ENCODE data around the gene ACAD11. TPM values are rescaled to one million over a fixed set of nuclear protein-coding genes. Genes with fewer than 3 reads are reported as not detected.
"Not testable (repeated sequence)": the region's sequence is repeated elsewhere in the genome, so short reads cannot be mapped to it uniquely, and the experiment has no call there.

The ACAD11 gene
- total RNA-seq, 1 donor from 2014 or later, result 19.6 TPM

DNA sequence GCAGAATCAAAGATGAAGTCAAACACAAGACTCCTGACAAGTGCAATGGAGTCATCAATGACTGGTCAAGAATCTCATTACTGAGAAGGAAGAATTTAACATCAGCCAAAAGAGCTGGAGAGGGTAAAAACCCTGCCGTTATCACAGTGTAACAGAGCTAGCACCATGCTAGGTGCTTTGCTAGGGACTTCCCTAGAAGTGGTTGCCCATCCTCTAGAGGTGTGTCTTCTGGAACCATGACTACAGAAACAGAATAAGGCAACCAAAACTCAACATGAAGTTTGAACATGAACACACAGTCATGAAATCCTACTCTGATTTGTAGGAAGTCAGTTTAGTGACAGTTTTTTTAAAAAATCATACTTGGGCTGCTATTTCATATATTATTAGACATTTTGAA is 9.5 kb downstream of the ACAD11 start:
- no peak for DNase-seq

DNA sequence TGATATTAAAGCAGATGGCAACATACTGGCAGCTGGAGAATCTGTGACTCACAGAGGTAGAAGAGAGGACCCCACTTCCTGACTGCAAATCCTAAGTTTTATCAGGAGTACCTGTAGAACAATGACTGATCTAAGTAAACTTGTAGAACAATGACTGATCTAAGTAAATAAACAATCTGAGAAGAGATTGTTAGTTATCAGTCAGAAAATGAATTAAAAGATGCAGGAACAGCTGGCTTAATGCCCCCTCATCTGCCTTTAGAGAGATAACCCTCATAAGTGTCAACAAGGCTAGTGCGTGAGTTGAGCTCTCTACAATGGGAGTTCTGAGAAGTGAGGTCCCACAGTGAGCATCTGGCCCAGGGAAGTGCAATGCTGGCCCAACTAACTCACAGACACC is 14.6 kb downstream of the ACAD11 start:
- peak; percentile 54 for DNase-seq

- no peak for DNase-seq
Measured at GRCh38 chr3:132643366-132643765, 16.2 kb downstream of the ACAD11 start.

GRCh38 chr3:132642539-132642847 is 17.1 kb downstream of the ACAD11 start:
- no peak for DNase-seq

DNA sequence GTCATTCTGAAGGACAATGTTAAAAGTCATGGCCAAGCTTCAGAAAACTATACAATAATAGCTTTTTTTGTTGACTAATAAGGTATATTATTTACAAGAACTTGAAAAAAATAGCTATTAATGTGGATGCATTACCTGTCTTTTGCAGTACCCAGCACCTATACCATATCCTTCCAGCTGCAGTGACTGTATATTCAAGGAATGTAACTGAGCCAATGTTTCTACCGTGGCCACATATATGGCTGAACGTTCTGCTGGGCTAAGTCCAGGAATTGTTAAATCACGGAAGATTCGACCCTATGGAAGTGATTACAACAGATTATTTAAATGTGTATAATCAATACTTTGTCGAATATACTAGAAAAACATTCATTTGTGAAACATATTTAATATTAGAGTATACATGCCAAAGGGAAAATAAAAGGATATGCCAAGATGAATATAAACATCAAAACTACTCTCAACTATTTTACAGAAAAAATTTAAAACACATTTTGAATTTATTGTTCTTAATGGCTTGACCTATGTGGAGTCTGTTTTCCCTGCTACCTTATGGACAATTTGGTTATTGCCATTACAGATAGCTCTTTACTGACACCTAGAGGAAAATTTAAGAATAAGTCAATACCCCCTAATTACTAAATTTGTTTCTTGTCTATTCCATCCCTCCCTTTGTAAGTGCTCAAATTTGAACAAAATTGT is 17.6 kb downstream of the ACAD11 start:
- DNase-seq, result peak; percentile 79

- DNase-seq, result not testable (repeated sequence)
Measured at GRCh38 chr3:132641427-132641826, 18.2 kb downstream of the ACAD11 start.

DNA sequence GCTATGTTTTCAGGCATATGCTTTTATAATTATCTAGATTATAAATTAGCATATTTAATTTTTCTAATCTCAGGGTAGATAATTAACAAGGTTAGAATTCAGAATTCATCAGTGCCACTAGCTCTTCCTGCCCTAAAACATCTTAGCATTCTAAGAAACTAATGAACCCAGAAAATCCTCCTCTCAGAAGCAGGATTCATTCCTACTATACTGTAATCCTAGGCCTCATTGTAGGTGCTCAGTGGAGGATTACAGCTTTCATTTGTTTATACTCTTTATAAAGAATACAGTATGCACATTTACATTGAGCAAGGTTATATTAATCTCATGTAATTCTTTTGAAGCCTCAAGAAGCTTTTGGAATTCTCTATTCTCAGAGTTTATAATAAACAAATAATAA is 20.9 kb downstream of the ACAD11 start:
- no peak for DNase-seq

- no peak for DNase-seq
Measured at GRCh38 chr3:132637590-132637989, 22.0 kb downstream of the ACAD11 start.

GRCh38 chr3:132635052-132635451 is 24.6 kb downstream of the ACAD11 start:
- no peak for DNase-seq

GRCh38 chr3:132630612-132631011 is 29.0 kb downstream of the ACAD11 start:
- no peak for DNase-seq

- peak; percentile 69 for DNase-seq
Measured at GRCh38 chr3:132629928-132630327, 29.7 kb downstream of the ACAD11 start.

GRCh38 chr3:132628157-132628556 is 31.5 kb downstream of the ACAD11 start:
- no peak for DNase-seq

DNA sequence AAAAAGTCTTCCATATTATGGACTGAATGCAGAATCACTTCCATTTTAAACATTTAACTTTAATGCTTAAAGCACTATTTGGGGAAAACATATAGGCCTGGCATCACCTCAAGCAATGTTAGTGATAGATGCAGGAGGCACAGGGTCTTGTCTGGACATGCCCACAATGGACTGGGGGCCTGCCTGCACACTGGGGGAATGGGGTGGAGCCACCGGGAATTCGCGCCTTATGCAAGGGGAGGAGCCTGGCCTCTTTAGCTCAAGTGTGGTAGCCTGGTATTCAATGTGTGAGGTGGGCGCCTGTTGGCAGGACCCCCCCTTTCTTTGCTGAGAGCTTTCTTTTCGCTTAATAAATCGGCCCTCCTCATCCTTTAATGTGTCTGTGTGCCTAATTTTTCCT is 32.7 kb downstream of the ACAD11 start:
- no peak for DNase-seq

GRCh38 chr3:132625613-132626012 is 34.0 kb downstream of the ACAD11 start:
- no peak for DNase-seq

- no peak for DNase-seq
Measured at GRCh38 chr3:132624790-132625189, 34.8 kb downstream of the ACAD11 start.

- DNase-seq, result no peak
Measured at GRCh38 chr3:132623646-132624045, 36.0 kb downstream of the ACAD11 start.

GRCh38 chr3:132622761-132623160 is 36.8 kb downstream of the ACAD11 start:
- peak; percentile 45 for DNase-seq

- peak; percentile 78 for DNase-seq
Measured at GRCh38 chr3:132622148-132622547, 37.5 kb downstream of the ACAD11 start.

DNA sequence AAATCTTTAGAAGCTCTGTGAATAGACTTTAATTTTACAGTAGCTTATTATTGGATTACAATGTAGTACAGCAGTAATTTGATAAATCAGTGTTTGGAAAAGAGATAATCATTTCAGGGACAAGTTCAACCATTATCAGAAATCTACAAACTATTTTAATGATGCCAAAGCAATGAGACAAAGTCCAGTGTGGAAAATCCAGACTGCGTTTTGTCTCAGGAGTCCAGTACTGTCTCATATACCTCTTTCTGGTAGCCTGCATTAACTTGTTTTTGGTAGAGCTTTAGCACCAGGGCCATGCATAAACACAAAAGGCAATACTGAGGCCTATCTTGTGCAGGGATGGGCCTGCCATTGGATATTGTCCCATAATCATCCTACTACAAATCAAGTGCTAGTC is 42.8 kb downstream of the ACAD11 start:
- no peak for DNase-seq

DNA sequence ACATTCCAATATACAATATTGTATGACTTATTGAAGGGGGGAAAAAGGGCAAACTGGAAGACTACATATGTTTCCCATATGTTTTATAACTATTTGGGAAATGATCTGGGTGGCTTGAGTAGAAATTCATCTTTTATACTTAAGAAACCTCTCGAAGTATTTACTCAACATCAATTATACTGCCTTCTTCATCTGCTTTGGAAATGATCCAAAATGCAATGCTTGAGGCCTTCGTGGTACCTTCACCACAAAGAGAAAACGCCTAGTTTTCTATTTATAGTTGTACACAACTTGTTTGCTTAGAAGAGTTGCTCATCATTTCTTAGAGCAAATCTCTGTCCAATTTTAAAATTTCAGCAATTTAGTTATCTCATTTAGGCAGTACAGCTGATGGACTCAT is 43.7 kb downstream of the ACAD11 start:
- no peak for DNase-seq

DNA sequence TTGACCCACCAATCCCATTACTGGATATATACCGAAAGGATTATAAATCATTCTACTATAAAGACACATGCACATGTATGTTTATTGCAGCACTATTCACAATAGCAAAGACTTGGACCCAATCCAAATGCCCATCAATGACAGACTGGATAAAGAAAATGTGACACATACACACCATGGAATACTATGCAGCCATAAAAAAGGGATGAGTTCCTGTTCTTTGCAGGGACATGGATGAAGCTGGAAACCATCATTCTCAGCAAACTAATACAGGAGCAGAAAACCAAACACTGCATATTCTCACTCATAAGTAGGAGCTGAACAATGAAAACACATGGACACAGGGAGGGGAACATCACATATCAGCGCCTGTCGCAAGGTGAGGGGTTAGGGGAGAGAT is 44.3 kb downstream of the ACAD11 start:
- not testable (repeated sequence) for DNase-seq

DNA sequence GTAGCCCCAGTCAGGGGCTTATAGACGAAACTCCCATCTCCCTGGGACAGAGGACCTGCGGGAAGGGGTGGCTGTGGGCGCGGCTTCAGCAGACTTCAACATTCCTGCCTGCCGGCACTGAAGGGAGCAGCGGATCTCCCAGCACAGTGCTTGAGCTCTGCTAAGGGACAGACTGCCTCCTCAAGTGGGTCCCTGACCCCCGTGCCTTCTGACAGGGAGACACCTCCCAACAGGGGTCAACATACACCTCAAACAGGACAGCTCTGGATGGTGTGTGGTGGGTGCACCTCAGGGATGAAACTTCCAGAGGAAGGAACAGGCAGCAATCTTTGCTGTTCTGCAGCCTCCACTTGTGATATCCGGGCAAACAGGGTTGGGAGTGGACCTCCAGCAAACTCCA is 53.0 kb downstream of the ACAD11 start:
- DNase-seq, result not testable (repeated sequence)

DNA sequence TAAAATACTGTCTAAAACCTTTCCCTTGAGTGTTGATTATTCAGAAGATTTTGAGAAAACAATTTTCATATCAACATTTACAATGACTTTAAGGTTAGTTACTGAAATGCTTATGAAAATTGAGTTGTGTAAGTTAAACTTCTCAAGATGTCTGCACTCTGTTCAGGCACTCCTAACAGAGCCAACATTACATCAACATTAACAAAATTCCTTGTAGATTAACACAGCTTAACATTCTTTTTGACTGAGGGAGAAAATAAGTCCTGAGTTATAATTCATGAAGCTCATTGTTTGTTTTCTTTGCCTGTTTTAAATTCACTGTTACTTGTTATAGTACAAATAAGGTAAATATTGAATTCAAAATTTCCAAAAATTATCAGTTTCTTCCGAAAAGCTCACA is 53.5 kb downstream of the ACAD11 start:
- no peak for DNase-seq

DNA sequence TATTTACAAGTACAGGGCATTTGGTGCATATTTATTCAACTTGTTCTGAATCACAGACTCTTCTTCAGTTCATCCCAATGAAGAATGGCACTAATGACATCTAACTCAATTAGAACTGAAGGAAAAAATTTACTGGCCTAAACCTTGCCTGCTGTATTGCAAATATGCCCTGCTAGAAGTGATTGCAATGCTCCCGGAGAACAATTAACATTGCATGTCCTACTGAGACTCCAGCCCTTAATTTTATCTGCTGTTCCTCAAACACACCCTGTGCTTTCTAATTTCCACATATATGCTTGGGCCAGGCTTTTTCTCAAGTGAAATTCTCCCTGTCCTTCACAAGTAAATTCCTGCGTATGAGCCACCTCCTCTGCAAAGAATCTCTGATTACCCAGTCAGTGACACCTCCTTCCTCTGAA is 54.2 kb downstream of the ACAD11 start:
- no peak for DNase-seq

GRCh38 chr3:132600614-132601013 is 59.0 kb downstream of the ACAD11 start:
- DNase-seq, result not testable (repeated sequence)

Measured in dermis blood vessel endothelial cell (primary cell).